ENCODE measurements around the gene MALAT1. TPM values are rescaled to one million over a fixed set of nuclear protein-coding genes. Genes with fewer than 3 reads are reported as not detected.
A peak's percentile ranks its signal among the peaks of the same experiment; 100 is the strongest.

MALAT1 gene
- total RNA-seq, 1 donor from 2014 or later, result 8,553 TPM

GRCh38 chr11:65554842-65555430 is 56.1 kb downstream of the MALAT1 start:
- H3K27ac ChIP-seq, result peak overlapping the region; percentile 97 to 99
- H3K27me3 ChIP-seq, result no peaks in the 10 kb centered on the region
- intact Hi-C loops (cut with DNase I), result loop anchor here (1.0 to 5.0 kb wide), 2 partner anchors 12 to 107 kb away; partner anchors contain the start of gene RELA
- DNase-seq (ENCODE audit: low spot score in 2 of 2), result no peak
- no peaks in the 10 kb centered on the region for H3K9me3 ChIP-seq
- H3K36me3 ChIP-seq, result peaks cover 35 to 39% of the 10 kb centered on the region in 2 donors
- peaks cover 17 to 47% of the 10 kb centered on the region in 2 donors for H3K4me1 ChIP-seq
- no peak for TF ChIP-seq CTCF (IDR thresholded peaks at IDR 0.05)
- H3K4me3 ChIP-seq, result peak overlapping the region in 1 of 2 donors; percentile 82

GRCh38 chr11:65555693-65556231 is 56.9 kb downstream of the MALAT1 start:
- DNase-seq (ENCODE audit: low spot score in 2 of 2), result peak in 1 of 2 donors; percentile 87
- intact Hi-C loops (cut with DNase I), result loop anchor here (5.0 kb wide), 1 partner anchor 107 kb away; the partner anchor contains the start of gene RELA
- Histone ChIP-seq H3K9me3 (no peaks in the 10 kb centered on the region), H3K4me3 (peak overlapping the region in 1 of 2 donors; percentile 82), H3K27me3 (no peaks in the 10 kb centered on the region), H3K27ac (peak overlapping the region; percentile 97 to 99), H3K4me1 (peaks cover 21 to 53% of the 10 kb centered on the region in 2 donors), H3K36me3 (peaks cover 30 to 32% of the 10 kb centered on the region in 2 donors)
- TF ChIP-seq CTCF (IDR thresholded peaks at IDR 0.05), result no peak

Other genes with a start within 250 kb of the MALAT1 start
- 27.4 TPM for gene POLA2, start 237.1 kb upstream of the MALAT1 start, total RNA-seq
- gene CDC42EP2, start 184.2 kb upstream of the MALAT1 start, total RNA-seq, result 20.6 TPM
- gene DPF2, start 165.2 kb upstream of the MALAT1 start, total RNA-seq, result 70.9 TPM
- not detected for gene TIGD3, start 144.3 kb upstream of the MALAT1 start, total RNA-seq
- 11.4 TPM for gene SLC25A45, start 116.4 kb upstream of the MALAT1 start, total RNA-seq
- gene FRMD8, start 112.4 kb upstream of the MALAT1 start, total RNA-seq, result 99.3 TPM
- 180 TPM for gene NEAT1, start 76.2 kb upstream of the MALAT1 start, total RNA-seq
- 220 TPM for gene SCYL1, start 26.0 kb downstream of the MALAT1 start, total RNA-seq
- gene LTBP3, start 59.3 kb downstream of the MALAT1 start, total RNA-seq, result 702 TPM
- 157 TPM for gene ZNRD2, start 71.4 kb downstream of the MALAT1 start, total RNA-seq
- gene FAM89B, start 73.5 kb downstream of the MALAT1 start, total RNA-seq, result 104 TPM
- gene EHBP1L1, start 77.0 kb downstream of the MALAT1 start, total RNA-seq, result 418 TPM
- gene KCNK7, start 96.8 kb downstream of the MALAT1 start, total RNA-seq, result not detected
- gene MAP3K11, start 115.2 kb downstream of the MALAT1 start, total RNA-seq, result 121 TPM
- gene PCNX3, start 116.7 kb downstream of the MALAT1 start, total RNA-seq, result 181 TPM
- gene SIPA1, start 139.1 kb downstream of the MALAT1 start, total RNA-seq, result 145 TPM
- 115 TPM for gene RELA, start 163.9 kb downstream of the MALAT1 start, total RNA-seq
- 31.0 TPM for gene KAT5, start 213.2 kb downstream of the MALAT1 start, total RNA-seq
- 155 TPM for gene RNASEH2C, start 221.8 kb downstream of the MALAT1 start, total RNA-seq

Data from ascending aorta (tissue), 2 donors.